ENCODE measurements around the gene MRGPRX2.

- no peak for TF ChIP-seq POLR2A (IDR thresholded peaks at IDR 0.05)
- no peak for TF ChIP-seq CTCF (IDR thresholded peaks at IDR 0.05)
- TF ChIP-seq EP300 (IDR thresholded peaks at IDR 0.05; ENCODE audit: low read depth): no peak
- no peak for TF ChIP-seq POLR2AphosphoS5 (IDR thresholded peaks at IDR 0.05)
These were observed 5.5 kb downstream of the MRGPRX2 start for GRCh38 chr11:19055016-19055415.

All from transverse colon (tissue), 4 donors.